Cerebellar cortex (tissue), 1 donor: ENCODE results near the gene EMC10.
"Not testable (repeated sequence)": the region's sequence is repeated elsewhere in the genome, so short reads cannot be mapped to it uniquely, and the experiment has no call there.

Experiments used
- DNase-seq: peaks from one replicate; pipeline ENCODE4 v3.0.0-alpha.2; 2015; ENCODE audit warnings: low spot score

The EMC10 gene

GRCh38 chr19:50514346-50515167, 38.2 kb downstream of the EMC10 start:
- DNase-seq, result peak; percentile 92

GRCh38 chr19:50515168-50515561, 38.9 kb downstream of the EMC10 start:
- DNase-seq, result no peak

DNA sequence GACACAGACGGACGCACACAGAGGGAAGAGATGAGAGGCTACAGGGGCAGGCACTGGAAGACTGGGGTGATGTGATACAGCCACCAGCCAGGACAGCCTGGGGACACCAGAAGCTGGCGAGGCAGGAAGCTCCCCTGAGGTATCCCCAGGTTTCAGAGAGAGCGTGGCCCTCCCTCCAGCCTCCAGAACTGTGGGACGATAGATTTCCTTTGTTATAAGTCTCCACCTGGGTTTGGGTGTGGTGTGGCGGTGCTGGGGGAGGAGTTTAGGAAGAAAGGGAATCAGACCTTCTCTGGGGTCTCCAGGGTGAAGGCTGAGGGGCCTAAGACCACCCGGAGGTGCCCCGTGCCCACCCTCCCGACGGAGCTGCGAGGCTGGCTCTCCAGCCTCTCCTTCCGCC, 40.1 kb downstream of the EMC10 start:
- DNase-seq, result no peak

GRCh38 chr19:50516964-50517703, 40.8 kb downstream of the EMC10 start:
- no peak for DNase-seq

GRCh38 chr19:50517704-50518075, 41.4 kb downstream of the EMC10 start:
- no peak for DNase-seq

DNA sequence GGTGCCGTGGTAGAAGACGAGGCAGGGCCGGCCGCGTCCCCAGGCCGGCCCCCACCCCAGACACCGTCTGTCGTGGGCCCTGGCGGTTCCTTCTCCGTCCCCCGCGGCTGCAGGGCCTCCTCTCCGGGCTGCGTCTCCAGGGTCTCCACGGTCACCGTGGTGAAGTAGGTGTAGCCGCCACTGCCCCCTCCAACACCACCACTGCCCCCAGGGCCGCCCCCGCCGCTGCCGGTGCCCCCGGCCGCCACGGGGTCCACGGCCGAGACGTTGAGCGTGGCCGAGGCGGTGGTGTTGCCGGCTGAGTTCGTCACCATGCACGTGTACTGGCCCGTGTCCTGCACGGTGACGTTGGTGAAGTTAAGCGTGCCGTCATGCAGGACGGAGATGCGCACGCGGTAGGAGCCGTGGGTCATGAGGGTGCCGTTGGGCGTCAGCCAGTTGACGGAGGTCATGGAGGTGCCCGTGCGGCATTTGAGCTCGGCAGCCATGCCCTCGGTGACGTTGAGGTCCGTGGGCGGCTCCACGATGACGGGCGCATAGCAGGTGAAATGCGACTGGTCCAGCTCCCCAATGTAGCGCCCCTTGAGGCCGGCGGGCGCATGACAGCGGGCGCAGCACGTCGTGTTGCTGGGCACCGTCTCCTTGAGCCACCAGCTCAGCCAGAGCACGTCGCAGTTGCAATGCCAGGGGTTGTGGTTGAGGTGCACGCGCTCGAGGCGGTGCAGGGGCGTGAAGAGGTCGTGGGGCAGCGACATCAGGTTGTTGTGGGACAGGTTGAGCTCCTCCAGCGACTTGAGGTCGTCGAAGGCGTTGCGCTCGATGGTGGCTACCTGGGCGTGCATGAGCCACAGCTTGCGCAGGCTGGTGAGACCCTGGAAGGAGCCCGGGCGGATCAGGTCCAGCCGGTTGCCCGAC, 42.0 kb downstream of the EMC10 start:
- no peak for DNase-seq

DNA sequence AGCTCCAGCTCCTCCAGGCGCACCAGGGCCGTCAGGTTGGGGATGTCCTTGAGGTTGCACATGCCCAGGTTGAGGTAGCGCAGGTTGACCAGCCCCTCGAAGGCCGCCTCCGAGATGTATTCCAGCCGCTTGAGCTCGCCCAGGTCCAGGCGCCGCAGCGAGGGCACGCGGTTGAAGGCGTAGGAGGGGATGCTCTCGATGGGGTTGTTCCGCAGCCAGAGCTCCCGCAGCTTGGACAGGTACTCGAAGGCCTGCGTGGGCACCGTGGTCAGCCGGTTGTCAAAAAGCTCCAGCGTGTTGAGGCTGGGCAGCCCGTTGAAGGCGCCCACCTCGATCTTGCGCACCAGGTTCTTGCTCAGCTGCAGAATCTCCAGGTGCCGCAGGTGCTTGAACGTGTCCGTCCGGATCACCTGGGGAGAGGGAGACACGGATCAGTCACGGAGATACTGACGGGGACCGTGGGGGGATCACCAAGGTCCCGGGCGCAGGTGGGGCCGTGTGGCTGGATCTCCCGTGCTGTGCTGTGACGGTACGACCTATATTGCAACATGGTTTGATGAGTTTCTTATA, 42.8 kb downstream of the EMC10 start:
- no peak for DNase-seq

- peak; percentile 39 for DNase-seq
Observed at GRCh38 chr19:50520822-50521465, 44.6 kb downstream of the EMC10 start.

- DNase-seq, result no peak
Observed at GRCh38 chr19:50522881-50523280, 46.6 kb downstream of the EMC10 start.

DNA sequence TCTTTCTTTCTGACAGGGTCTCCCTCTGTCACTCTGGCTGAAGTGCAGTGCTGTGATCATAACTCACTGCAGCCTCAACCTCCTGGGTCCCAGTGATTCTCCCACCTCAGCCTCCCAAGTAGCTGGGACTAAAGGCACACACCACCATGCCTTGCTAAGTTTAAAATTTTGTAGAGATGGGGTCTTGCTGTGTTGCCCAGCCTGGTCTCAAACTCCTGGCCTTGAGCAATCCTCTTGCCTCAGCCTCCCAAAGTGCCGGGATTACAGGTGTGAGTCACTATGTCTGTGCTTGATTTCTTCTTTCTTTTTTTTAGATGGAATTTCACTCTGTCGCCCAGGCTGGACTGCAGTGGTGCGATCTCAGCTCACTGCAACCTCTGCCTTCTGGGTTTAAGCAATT, 51.7 kb downstream of the EMC10 start:
- not testable (repeated sequence) for DNase-seq

GRCh38 chr19:50531171-50531612, 54.9 kb downstream of the EMC10 start:
- no peak for DNase-seq

DNA sequence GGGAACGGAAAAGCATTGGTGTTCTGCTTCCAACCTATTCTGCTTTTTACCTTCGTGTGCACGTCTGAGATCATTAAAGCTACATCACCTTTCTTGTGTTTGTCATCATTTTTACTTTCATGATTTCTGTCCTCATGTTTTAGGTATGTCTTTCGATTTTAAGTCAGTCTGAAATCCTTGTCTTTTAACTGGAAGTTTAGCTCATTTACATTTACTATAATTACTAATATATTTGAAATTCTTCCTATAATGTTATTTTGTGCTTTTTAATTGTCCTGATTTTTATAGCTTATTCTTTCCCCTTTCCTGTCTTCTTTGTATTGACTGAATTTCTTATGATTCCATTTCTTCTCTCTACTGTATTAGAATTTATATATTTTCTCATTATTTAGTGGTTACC, 56.6 kb downstream of the EMC10 start:
- DNase-seq, result no peak

DNA sequence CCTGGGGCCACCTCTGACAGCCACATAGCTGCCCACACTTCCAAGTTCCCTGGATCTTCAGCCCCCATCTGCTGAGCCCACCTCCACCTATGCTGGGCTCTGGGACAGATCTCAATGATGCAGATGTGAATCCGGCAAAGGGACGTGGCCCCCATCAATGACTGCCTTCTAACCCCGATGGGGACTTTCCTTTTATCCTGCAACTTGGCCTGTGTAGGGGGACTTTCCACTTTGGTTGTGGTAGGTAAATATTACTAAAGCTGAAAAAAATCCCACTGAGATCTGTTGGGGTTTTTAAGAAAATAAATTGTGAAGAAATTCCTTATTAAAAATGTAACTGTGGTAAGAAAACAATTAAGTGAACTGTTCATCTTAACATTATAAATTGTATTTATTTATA, 58.2 kb downstream of the EMC10 start:
- DNase-seq, result no peak

GRCh38 chr19:50535672-50536187, 59.4 kb downstream of the EMC10 start:
- DNase-seq, result no peak

DNA sequence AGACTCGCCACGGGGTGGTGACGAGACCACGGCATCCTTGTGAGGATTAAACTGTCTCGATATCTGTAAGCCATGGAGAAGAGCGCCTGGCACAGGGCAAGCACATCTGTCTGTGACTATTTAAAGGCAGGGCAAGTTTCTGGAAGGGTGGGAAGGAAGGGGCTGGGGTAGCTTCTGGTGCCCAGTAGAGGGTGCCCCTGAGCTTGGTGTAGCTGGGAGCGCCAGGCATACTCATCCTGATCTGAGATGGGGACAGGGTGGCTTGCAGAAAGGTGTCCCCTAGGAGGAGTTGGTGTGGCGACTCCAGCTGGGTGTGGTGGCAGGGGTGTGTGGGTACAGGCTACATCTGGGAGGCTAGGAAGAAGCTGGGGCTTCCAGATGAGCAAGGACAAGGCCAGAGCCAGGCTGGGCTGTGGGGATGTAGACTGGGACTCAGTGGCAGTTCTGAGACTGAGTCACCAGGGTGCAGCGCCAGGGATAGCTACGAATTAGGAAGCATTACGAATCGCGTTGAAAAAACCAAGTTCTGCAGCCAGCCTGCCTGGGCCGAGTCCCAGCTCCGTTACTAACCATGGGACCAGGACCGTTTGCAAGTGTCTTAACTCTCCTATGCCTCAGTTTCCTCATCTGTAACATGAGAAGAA, 60.5 kb downstream of the EMC10 start:
- DNase-seq, result no peak

DNA sequence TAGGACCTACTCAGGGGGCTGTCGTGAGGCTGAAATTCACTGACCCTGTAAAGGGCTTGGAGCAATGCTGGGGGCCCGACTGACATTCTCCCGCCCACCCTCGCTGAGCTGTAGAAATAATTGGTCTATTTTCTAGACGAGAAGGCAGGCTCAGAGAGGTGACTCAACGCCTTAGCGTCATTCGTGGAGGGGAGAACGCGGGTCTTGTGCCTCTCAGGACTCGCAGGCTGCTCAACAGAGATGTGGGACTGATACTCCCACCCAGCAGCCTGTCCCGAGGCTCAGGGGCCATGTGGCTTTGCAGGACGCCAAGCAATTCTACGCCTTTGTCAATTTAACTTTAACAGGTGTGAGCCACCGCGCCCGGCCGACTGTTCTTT, 61.0 kb downstream of the EMC10 start:
- no peak for DNase-seq

GRCh38 chr19:50537769-50538230, 61.5 kb downstream of the EMC10 start:
- peak; percentile 90 for DNase-seq
